Daoy (cell line): ENCODE measurements around the gene LITAF. TPM values are rescaled to one million over a fixed set of nuclear protein-coding genes. Genes with fewer than 3 reads are reported as not detected.
A peak's percentile ranks its signal among the peaks of the same experiment; 100 is the strongest.
"Not testable (repeated sequence)": the region's sequence is repeated elsewhere in the genome, so short reads cannot be mapped to it uniquely, and the experiment has no call there.

Experiments
- DNase-seq: peaks from one replicate; pipeline ENCODE4 v3.0.0-alpha.2; 2015; ENCODE audit warnings: low read depth
- total RNA-seq: library from RNA; depleted of rRNA; stranded (reverse); fragments of >200 nt; shearing (Covaris generic); gene quantifications from 2 replicates; pipeline ENCODE4 v1.2.3, GENCODE V29; 2014

The LITAF gene
- total RNA-seq, 1 experiment from 2014 or later, result 22.9 TPM

- DNase-seq, result no peak
Observed at GRCh38 chr16:11517961-11518360, 68.8 kb downstream of the LITAF start.

DNA sequence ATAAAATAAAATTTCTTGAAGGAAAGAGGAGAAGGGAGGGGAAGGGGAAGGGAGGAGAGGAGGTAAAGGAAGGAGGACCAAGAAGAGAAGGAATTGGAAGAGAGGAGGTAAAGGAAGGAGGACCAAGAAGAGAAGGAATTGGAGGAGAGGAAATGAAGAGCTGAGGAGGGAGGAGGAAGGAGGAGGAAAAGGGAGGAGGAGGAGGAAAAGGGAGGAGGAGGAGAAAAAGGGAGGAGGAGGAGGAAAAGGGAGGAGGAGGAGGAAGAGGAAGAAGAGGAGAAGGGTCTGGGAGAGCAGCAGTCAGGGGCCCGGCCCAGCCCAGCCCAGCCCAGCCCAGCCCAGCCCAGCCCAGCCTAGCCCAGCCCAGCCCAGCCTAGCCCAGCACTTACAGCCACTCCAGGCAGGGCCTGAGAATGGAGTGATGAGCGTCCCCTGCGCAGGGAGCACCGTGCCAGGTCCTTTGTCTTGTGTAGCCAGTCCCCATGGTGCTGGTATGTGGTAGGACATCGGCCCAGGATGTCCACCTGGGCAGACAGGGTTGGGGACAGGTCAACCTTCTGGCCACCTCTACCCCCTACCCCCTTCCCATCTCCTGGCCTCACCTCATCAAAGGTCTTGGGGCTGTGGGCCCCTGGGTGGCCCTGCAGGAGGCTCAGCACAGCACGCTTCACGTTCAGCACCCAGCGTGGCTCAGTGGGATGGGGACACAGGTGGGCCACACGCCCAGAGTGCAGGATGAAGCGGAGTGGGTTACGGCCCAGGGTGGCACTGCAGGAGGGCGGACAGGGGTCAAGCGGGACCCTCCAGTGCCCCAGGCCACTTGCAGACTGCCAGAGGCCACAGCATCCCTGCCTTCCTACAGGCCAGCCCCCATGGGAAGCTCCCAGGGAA, 70.9 kb downstream of the LITAF start:
- no peak for DNase-seq

GRCh38 chr16:11514283-11514682, 72.4 kb downstream of the LITAF start:
- no peak for DNase-seq

GRCh38 chr16:11513366-11513765, 73.4 kb downstream of the LITAF start:
- DNase-seq, result not testable (repeated sequence)

GRCh38 chr16:11511801-11512200, 74.9 kb downstream of the LITAF start:
- DNase-seq, result no peak

- DNase-seq, result no peak
Observed at GRCh38 chr16:11511328-11511727, 75.4 kb downstream of the LITAF start.

DNA sequence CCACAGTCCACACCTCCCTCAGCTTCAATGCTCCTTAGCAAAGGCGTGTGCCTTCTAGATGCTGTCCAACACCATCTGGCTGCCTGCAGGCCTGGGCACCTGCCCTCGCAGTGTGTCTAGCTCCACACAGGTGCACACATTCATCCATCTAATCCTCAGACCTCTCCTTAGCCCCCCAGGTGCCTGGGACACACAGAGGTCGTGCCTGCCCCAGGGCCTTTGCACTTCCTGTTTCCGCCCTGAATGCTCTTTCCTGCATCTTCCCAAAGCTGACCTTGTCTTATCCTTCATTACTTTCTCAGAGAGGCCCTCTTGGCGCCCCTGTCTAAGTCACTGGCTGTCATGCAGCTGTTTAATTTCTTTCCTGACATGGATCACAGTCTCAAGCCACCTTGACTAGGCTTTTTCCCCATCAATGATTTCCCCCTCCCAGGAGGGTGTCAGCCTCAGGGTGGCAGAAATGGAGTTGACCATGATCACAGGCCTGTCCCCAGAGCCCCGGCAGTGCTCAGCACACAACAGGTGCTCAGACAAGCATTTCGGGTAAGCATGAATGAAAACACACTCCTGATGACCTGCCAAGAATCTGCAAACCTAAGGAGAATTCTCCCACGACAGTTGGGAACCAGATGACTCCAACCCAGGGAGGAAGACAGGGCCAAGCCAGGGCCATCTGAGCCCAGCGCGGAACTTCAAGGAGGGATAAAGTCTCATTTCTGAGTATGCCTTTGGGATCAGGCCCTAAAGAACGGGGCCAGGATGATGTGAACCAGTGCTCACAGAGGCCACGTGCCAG, 76.3 kb downstream of the LITAF start:
- DNase-seq, result no peak

GRCh38 chr16:11507991-11508390, 78.7 kb downstream of the LITAF start:
- DNase-seq, result no peak

GRCh38 chr16:11507350-11507749, 79.4 kb downstream of the LITAF start:
- DNase-seq, result no peak

GRCh38 chr16:11506741-11507305, 79.9 kb downstream of the LITAF start:
- no peak for DNase-seq

- DNase-seq, result not testable (repeated sequence)
Observed at GRCh38 chr16:11504261-11504660, 82.5 kb downstream of the LITAF start.

DNA sequence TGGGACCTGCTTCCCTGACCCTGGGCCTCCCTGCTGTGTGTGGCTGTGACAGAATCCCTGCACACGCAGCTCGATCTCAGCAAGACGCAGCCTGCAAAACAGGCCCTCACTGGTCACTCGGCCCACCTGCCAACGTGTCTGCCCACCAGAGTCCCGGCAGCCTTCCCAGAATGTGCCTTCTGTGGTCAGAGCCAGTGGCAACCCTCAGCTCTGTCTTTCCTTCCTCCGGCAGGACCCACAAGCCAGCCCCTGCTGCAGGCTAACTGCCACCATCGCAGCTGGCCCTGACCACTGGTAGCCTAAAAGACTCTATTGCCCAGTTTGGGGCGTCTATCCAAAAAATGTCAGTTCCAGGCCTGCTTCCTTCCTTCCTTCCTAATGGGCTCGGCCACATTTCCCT, 83.2 kb downstream of the LITAF start:
- DNase-seq, result no peak

- no peak for DNase-seq
Observed at GRCh38 chr16:11502239-11502638, 84.5 kb downstream of the LITAF start.

- DNase-seq, result no peak
Observed at GRCh38 chr16:11501632-11502031, 85.1 kb downstream of the LITAF start.

DNA sequence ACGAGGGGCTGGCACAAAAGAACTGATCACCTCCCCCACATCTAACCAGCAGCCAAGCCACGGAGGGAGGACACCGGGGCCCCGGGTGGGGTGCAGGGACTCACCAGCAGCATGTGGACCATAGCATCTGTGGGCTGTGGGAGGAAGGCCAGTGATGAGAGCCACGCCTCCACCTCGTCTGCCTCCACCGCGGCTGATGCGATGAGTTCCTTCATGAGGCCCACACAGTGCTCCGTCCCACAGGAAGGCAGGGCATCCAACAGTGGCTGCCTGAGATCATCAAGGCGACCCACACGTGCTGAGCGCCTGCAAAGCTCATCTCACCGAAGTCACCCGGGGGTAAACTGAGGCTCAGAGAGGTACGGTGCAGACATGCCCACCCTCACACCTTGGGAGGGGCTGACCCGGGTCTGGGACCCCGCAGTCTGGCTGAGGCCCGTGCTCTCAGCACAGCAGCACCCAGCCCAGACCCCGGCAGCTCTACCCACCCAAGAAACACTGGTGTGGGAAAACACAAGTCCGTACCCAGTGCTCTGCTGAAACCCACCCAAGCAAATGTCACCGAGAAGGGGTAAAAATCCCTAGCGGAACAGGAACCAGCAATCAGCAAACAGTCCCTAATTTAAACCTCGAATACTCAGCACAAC, 85.9 kb downstream of the LITAF start:
- DNase-seq, result no peak

- DNase-seq, result no peak
Observed at GRCh38 chr16:11499295-11500089, 87.2 kb downstream of the LITAF start.

DNA sequence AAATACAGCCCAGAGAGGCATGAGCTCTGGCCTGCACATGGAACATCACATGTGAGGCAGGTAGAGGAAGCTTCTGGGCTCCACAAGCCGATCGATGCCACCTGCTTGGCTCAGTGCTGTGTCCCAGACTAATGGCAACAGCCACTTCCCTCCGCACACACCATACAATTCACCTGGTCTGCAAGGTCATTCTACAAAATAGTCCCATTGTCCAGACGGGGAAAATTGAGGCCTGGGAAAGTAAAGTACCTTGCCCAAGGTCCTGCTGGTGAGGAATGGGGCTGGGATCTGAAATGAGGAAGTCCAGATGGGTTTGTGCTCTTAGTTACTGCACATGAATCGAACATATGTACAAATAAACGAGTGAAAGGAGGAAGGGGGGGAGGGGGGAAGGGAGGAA, 88.0 kb downstream of the LITAF start:
- no peak for DNase-seq

- peak; percentile 70 for DNase-seq
Observed at GRCh38 chr16:11497851-11498289, 88.8 kb downstream of the LITAF start.
